C4-2B (cell line): ENCODE results near the gene SLC25A11.
"Not testable (repeated sequence)": the region's sequence is repeated elsewhere in the genome, so short reads cannot be mapped to it uniquely, and the experiment has no call there.

Experiments
- H3K27ac ChIP-seq: fragments of 450-650 bp; 2 replicates; pipeline ENCODE4 v1.5.1; 2017
- CTCF ChIP-seq: fragments of 450-650 bp; conservative IDR thresholded peaks from 2 replicates; pipeline ENCODE4 v1.5.1; 2017; ENCODE audit warnings: mild to moderate bottlenecking
- ZFX ChIP-seq: fragments of 450-650 bp; IDR thresholded peaks from 2 replicates; pipeline ENCODE4 v1.6.1; 2017

SLC25A11 gene

GRCh38 chr17:4921320-4921719 is 18.5 kb downstream of the SLC25A11 start:
- TF ChIP-seq CTCF (no peak), ZFX (no peak)
- H3K27ac ChIP-seq, result no peak overlapping the region

DNA sequence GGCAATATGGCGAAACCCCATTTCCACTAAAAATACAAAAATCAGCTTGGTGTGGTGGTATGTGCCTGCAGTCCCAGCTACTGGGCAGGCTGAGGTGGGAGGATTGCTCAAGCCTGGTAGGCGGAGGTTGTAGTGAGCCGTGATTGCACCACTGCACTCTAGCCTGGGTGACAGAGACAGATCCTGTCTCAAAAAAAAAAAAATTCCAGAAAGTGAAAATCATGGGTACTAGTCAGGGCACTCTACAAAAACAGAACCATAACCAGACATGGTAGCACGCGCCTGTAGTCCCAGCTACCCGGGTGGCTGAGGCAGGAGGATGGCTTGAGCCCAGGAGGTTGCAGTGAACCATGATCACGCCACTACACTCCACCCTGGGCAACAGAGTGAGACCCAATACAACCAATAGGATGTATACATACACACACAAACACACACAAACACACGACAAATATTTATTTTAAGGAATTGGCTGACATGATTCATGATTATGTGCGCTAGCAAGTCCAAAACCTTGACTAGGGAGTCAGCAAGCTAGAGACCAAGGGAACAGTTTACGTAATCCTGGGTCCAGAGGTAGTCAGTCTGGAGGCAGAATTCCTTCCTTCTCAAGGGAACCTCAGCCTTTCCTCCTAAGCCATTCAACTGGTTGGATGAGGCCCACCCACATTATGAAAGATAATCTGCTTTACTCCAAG is 19.3 kb downstream of the SLC25A11 start:
- no peak overlapping the region for H3K27ac ChIP-seq
- TF ChIP-seq ZFX, result no peak
- TF ChIP-seq CTCF, result no peak

DNA sequence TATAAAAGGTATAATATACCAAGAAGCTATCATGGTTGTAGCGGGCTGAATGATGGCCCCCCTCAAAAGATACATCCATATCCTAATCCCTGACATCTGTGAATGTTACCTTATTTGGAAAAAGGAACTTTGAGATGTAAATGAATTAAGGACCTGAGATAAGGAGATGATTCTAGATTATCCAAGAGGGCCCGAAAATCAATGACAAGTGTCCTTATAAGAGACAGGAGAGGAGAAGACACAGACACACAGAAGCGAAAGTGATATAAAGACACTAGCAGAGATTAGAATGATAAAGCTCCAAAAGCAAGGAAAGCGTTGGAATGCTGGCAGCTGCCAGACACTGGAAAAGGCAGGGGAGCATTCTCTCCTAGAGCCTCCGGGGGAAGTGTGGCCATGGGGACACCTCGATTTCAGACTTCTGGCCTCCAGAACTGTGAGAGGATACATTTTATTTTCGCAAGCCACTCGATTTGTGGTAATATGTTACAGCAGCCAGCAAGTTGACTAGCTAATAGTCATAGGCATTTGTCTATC is 20.3 kb downstream of the SLC25A11 start:
- TF ChIP-seq ZFX (no peak), CTCF (no peak)
- H3K27ac ChIP-seq, result no peak overlapping the region

DNA sequence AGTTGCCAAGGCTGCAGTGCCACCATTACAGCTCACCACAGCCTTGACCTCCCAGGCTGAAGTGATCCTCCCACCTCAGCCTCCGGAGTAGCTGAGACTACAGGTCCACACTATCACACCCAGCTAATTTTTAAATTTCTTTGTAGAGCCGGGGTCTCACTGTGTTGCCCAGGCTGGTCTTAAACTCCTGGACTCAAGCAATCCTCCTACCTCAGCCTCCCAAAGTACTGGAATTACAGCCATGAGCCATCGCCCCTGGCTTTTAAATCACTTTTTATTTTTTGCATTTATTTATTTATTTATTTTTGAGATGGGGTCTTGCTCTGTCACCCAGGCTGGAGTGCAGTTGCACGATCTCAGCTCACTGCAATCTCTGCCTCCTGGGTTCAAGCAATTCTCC is 25.3 kb downstream of the SLC25A11 start:
- not testable (repeated sequence) for H3K27ac ChIP-seq

DNA sequence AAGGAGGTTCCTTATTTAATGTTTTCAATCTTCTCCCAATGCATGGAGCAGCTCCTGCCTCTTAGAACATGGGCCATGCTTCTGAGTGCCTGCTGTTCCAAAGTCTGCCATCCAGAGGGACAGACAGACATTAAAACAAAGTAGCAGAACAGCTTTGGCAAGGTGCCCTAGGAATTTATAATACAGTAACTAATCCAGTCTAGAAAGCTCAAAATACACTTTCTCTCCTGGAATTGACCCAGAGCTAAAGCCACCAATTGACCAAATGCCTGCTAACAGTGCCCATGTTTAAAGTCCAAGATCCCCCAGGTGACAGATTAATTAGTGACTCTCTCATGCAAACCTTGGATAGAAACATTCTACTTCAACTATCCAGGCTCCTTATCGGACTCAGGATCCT is 25.9 kb downstream of the SLC25A11 start:
- no peak for TF ChIP-seq CTCF
- no peak for TF ChIP-seq ZFX
- no peak overlapping the region for H3K27ac ChIP-seq

DNA sequence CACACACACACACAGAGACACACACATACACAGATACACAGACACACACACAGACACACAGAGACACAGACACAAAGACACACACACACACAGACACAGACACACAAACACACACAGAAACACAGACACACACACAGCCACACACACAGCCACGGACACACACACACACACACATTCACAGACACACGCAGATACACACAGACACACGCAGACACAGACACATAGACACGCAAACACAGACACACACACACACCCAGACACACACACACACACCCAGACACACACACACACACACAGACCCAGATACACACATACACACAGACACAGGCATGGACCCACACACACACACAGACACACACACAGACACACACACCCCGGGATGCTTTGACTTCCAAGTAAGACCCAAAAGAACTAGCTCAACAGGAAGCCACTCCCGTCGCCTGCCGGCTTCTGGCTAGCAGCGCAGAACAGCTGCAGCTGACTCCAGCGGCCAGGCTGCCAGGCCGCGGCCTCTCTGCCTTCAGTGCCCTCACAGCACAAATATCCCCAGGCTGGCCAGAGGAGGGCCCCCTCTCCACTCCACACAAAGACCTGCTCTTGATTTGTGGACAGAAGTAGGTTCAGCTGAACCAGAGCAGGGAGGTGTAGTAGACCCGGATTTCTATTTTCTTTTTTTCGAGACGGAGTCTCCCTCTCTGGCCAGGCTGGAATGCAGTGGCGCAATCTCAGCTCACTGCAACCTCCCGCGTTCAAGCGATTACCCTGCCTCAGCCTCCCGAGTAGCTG is 30.9 kb downstream of the SLC25A11 start:
- H3K27ac ChIP-seq, result no peak overlapping the region
- TF ChIP-seq ZFX (no peak), CTCF (peak; percentile 84)

DNA sequence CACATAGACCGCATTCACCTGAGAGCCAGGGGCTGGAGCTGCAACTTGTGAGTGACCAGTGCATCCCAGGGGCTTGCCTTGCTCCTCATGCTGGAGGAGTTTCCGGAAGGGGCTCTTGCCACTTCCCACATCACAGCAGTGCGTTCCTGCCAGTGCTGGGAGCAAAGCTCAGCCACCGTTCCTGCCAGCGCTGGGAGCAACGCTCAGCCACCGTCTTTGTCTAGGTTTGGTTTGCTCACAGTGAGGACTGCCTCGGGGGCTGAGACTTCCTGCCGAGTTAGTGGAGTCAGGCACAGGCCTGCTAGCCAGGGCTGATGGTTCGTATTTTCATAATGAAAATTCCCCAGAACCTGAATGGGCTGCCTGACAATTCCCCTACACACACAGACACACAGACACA is 31.5 kb downstream of the SLC25A11 start:
- TF ChIP-seq ZFX, result no peak

DNA sequence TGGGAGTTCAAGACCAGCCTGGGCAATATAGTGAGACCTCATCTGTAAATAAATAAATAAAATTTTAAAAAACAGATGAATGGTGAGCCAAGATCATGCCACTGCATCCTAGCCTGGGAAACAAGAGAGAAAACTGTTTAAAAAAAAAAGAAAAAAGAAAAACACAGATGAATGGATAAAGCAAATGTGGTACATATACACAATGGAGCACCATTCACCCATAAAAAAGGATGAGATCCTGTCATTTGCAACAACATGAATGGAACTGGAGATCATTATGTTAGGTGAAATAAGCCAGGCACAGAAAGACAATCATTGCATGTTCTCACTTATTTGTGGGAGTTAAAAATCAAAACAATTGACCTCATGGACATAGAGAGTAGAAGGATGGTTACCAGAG is 33.2 kb downstream of the SLC25A11 start:
- not testable (repeated sequence) for H3K27ac ChIP-seq

More for the DNA sequence above, 31.5 kb downstream of the SLC25A11 start:
- no peak overlapping the region for H3K27ac ChIP-seq
